GM12891 (cell line): Measurements from ENCODE around the gene FOXI1.

ENCODE experiments used
- DNase-seq: peaks from one replicate; pipeline ENCODE4 v3.0.0; 2011; ENCODE audit warnings: low spot score; ENCODE audit not compliant: insufficient read length
- FAIRE-seq: peaks from 2 replicates; lab custom pipeline; 2011; peaks lifted over from hg19 to GRCh38; lab: Jason Lieb, UNC
- PAX5 ChIP-seq: IDR thresholded peaks from 2 replicates; pipeline ENCODE4 v1.6.1; 2011; ENCODE audit warnings: low read length, moderate library complexity, mild to moderate bottlenecking; ENCODE audit not compliant: insufficient read depth, severe bottlenecking
- POLR2A ChIP-seq: IDR thresholded peaks from 2 replicates; pipeline ENCODE4 v1.6.1; 2011; ENCODE audit warnings: low read depth, low read length, control low read depth
- POLR2AphosphoS5 ChIP-seq: IDR thresholded peaks from 2 replicates; pipeline ENCODE4 v1.6.1; 2011; ENCODE audit warnings: low read depth, low read length, control low read depth
- POU2F2 ChIP-seq: IDR thresholded peaks from 2 replicates; pipeline ENCODE4 v1.6.1; 2011; ENCODE audit warnings: low read depth, mild to moderate bottlenecking, control low read depth, low read length, moderate library complexity
- SPI1 ChIP-seq: IDR thresholded peaks from 2 replicates; pipeline ENCODE4 v1.6.1; 2011; ENCODE audit warnings: low read depth, low read length, control low read depth
- TAF1 ChIP-seq: IDR thresholded peaks from 2 replicates; pipeline ENCODE4 v1.6.1; 2011; ENCODE audit warnings: low read depth, low read length, control low read depth

Gene FOXI1

GRCh38 chr5:170148430-170149205 is 42.9 kb downstream of the FOXI1 start:
- no peak for DNase-seq
- no peak for FAIRE-seq
- no peak for TF ChIP-seq PAX5
- TF ChIP-seq SPI1, result no peak
- TF ChIP-seq POU2F2, result no peak
- TF ChIP-seq POLR2A, result no peak
- TF ChIP-seq POLR2AphosphoS5, result no peak
- TF ChIP-seq TAF1, result no peak

- DNase-seq (no peak), FAIRE-seq (no peak)
- TF ChIP-seq SPI1, result no peak
Measured at GRCh38 chr5:170149206-170149515, 43.5 kb downstream of the FOXI1 start.

DNA sequence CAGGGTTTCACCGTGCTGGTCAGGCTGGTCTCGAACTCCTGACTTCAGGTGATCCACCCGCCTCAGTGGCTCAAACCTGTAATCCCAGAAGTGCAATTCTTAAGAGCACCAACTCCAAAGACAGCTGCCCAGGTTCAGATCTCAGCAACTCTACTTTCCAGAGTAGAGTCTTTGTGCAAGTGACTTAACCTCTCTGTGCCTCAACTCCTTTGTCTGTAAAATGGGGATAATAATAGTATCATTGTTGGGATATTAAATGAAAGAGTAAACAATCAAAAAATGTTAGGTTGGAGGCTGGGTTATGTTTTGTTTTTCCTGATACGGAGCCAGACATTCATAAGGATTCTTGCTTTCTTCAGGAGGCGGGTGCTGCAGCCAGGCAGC is 45.0 kb downstream of the FOXI1 start:
- DNase-seq (no peak), FAIRE-seq (no peak)
- TF ChIP-seq SPI1 (no peak), POLR2A (no peak), POU2F2 (no peak), PAX5 (no peak), TAF1 (no peak), POLR2AphosphoS5 (no peak)

GRCh38 chr5:170151097-170151831 is 45.6 kb downstream of the FOXI1 start:
- TF ChIP-seq POLR2AphosphoS5 (no peak), POLR2A (no peak), PAX5 (no peak), SPI1 (no peak)
- no peak for DNase-seq
- FAIRE-seq, result no peak

DNA sequence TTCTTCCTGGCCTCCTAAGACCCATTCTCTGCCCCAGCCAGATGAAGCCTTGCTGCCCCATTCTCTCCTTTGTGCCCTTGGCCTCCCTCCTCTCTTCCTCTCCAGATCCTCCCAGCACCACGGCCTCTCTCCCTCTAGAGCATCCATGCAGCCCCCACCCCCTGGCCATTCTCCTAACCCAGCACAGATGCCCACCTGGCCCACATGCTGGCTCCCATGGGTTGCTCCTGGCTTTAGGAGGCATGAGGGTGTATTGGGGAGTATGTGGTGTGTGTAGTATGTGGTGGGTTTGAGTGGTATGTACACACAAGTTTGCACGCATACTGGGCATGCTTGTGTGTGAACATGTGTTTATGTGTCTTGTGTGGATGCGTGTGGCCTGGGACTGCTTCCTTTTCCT is 47.1 kb downstream of the FOXI1 start:
- DNase-seq, result no peak
- no peak for FAIRE-seq
- TF ChIP-seq POLR2A (no peak), SPI1 (no peak), PAX5 (no peak), POLR2AphosphoS5 (no peak), POU2F2 (no peak), TAF1 (no peak)

- DNase-seq (no peak), FAIRE-seq (no peak)
- no peak for TF ChIP-seq TAF1
- no peak for TF ChIP-seq POLR2AphosphoS5
- TF ChIP-seq PAX5, result no peak
- no peak for TF ChIP-seq SPI1
- no peak for TF ChIP-seq POLR2A
- TF ChIP-seq POU2F2, result no peak
Measured at GRCh38 chr5:170154297-170154696, 48.6 kb downstream of the FOXI1 start.

- TF ChIP-seq SPI1 (no peak), POLR2AphosphoS5 (no peak), POU2F2 (no peak), TAF1 (no peak), PAX5 (no peak), POLR2A (no peak)
- DNase-seq (no peak), FAIRE-seq (no peak)
Measured at GRCh38 chr5:170154744-170155143, 49.0 kb downstream of the FOXI1 start.

GRCh38 chr5:170155771-170156170 is 50.1 kb downstream of the FOXI1 start:
- no peak for FAIRE-seq
- no peak for DNase-seq
- TF ChIP-seq PAX5, result no peak
- no peak for TF ChIP-seq POLR2A
- TF ChIP-seq POU2F2, result no peak
- TF ChIP-seq POLR2AphosphoS5, result no peak
- TF ChIP-seq TAF1, result no peak
- TF ChIP-seq SPI1, result no peak

DNA sequence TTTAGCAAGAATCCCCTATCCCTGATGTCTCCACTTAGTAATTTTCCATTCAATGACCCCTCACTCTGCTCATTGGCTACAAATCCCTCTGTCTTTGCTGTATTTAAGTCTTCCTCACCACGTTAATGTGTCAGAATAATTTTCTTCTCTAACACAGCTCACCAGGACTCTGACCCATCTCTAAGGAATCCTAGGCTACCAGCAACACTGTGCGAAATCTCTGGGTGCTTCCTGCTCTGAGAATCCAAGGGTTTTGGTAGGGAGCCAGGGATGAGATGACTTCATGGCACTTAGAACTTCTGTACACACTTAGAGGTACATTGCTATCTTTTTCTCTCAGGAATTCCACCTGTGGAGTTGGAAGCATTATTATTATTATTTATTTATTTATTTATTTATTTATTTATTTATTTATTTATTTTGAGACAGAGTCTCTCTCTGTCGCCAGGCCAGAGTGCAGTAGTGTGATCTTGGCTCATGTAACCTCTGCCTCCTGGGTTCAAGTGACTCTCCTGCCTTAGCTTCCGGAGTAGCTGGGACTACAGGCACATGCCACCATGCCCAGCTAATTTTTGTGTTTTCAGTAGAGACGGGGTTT is 53.5 kb downstream of the FOXI1 start:
- FAIRE-seq, result no peak
- no peak for DNase-seq
- TF ChIP-seq POLR2A (no peak), POLR2AphosphoS5 (no peak), SPI1 (no peak), POU2F2 (no peak), PAX5 (no peak), TAF1 (no peak)
